Retinal pigment epithelial cell (primary cell): ENCODE data around the gene DAO.

Experiments used
- DNase-seq: peaks from one replicate; pipeline ENCODE4 v3.0.0-alpha.2; 2010; ENCODE audit warnings: low read depth
- H3K4me3 ChIP-seq: 2 replicates; pipeline ENCODE4 v1.5.1; 2011; ENCODE audit warnings: mild to moderate bottlenecking, low read length, control low read depth, moderate library complexity
- CTCF ChIP-seq: conservative IDR thresholded peaks from 2 replicates; pipeline ENCODE4 v1.5.1; 2011; ENCODE audit warnings: low read depth, low read length, control low read depth, inconsistent platforms

DAO gene

GRCh38 chr12:108849660-108850059 lies 30.2 kb upstream of the DAO start:
- DNase-seq: no peak
- H3K4me3 ChIP-seq: no peak overlapping the region
- no peak for TF ChIP-seq CTCF

GRCh38 chr12:108850854-108851573 lies 28.9 kb upstream of the DAO start:
- TF ChIP-seq CTCF: peak; percentile 19
- DNase-seq: peak; percentile 64
- no peak overlapping the region for H3K4me3 ChIP-seq

- DNase-seq: no peak
- no peak overlapping the region for H3K4me3 ChIP-seq
- no peak for TF ChIP-seq CTCF
These were observed 27.1 kb upstream of the DAO start for GRCh38 chr12:108852674-108853309.

GRCh38 chr12:108853426-108853825 lies 26.5 kb upstream of the DAO start:
- no peak for DNase-seq
- no peak for TF ChIP-seq CTCF
- H3K4me3 ChIP-seq: no peak overlapping the region

- peak overlapping the region; percentile 7 for H3K4me3 ChIP-seq
- no peak for DNase-seq
- peak; percentile 44 for TF ChIP-seq CTCF
These were observed 25.9 kb upstream of the DAO start for GRCh38 chr12:108853981-108854446.

- TF ChIP-seq CTCF: no peak
- peak; percentile 98 for DNase-seq
- H3K4me3 ChIP-seq: peak overlapping the region; percentile 99
These were observed 25.2 kb upstream of the DAO start for GRCh38 chr12:108854451-108855283.
